ENCODE measurements around the gene PRKD1.

The PRKD1 gene

GRCh38 chr14:29773990-29774389 is 153.7 kb downstream of the PRKD1 start:
- TF ChIP-seq CSRNP3 (CRISPR knock-in tag; IDR thresholded peaks at IDR 0.05), result no peak
- no peak for TF ChIP-seq TOX (CRISPR knock-in tag; IDR thresholded peaks at IDR 0.05; ENCODE audit: borderline replicate concordance)
- no peak for TF ChIP-seq ZNF70 (CRISPR knock-in tag; IDR thresholded peaks at IDR 0.05)
- TF ChIP-seq ISL1 (CRISPR knock-in tag; IDR thresholded peaks at IDR 0.05), result no peak
- TF ChIP-seq, protein P1, sequence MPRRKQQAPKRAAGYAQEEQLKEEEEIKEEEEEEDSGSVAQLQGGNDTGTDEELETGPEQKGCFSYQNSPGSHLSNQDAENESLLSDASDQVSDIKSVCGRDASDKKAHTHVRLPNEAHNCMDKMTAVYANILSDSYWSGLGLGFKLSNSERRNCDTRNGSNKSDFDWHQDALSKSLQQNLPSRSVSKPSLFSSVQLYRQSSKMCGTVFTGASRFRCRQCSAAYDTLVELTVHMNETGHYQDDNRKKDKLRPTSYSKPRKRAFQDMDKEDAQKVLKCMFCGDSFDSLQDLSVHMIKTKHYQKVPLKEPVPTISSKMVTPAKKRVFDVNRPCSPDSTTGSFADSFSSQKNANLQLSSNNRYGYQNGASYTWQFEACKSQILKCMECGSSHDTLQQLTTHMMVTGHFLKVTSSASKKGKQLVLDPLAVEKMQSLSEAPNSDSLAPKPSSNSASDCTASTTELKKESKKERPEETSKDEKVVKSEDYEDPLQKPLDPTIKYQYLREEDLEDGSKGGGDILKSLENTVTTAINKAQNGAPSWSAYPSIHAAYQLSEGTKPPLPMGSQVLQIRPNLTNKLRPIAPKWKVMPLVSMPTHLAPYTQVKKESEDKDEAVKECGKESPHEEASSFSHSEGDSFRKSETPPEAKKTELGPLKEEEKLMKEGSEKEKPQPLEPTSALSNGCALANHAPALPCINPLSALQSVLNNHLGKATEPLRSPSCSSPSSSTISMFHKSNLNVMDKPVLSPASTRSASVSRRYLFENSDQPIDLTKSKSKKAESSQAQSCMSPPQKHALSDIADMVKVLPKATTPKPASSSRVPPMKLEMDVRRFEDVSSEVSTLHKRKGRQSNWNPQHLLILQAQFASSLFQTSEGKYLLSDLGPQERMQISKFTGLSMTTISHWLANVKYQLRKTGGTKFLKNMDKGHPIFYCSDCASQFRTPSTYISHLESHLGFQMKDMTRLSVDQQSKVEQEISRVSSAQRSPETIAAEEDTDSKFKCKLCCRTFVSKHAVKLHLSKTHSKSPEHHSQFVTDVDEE (CRISPR knock-in tag; IDR thresholded peaks at IDR 0.05), result no peak
- no peak for TF ChIP-seq OSR1 (CRISPR knock-in tag; IDR thresholded peaks at IDR 0.05)
- no peak for TF ChIP-seq ZFP30 (CRISPR knock-in tag; IDR thresholded peaks at IDR 0.05)
- no peak for TF ChIP-seq ARNTL (CRISPR knock-in tag; IDR thresholded peaks at IDR 0.05; ENCODE audit: borderline replicate concordance, low read depth)
- no peak for TF ChIP-seq BACH2 (CRISPR knock-in tag; IDR thresholded peaks at IDR 0.05; ENCODE audit: borderline replicate concordance)
- no peak for TF ChIP-seq ZNF8 (CRISPR knock-in tag; IDR thresholded peaks at IDR 0.05)
- TF ChIP-seq GLIS3 (CRISPR knock-in tag; IDR thresholded peaks at IDR 0.05), result no peak
- no peak for TF ChIP-seq SNAI2 (CRISPR knock-in tag; IDR thresholded peaks at IDR 0.05)
- no peak for TF ChIP-seq ZC3H10 (CRISPR knock-in tag; IDR thresholded peaks at IDR 0.05)
- no peak for TF ChIP-seq PPARA (CRISPR knock-in tag; IDR thresholded peaks at IDR 0.05; ENCODE audit: borderline replicate concordance)
- TF ChIP-seq ZFP3 (CRISPR knock-in tag; IDR thresholded peaks at IDR 0.05), result no peak
- no peak for TF ChIP-seq TCF4 (CRISPR knock-in tag; IDR thresholded peaks at IDR 0.05; ENCODE audit: borderline replicate concordance)
- no peak for ATAC-seq

GRCh38 chr14:29763342-29763858 is 164.2 kb downstream of the PRKD1 start:
- ATAC-seq, result no peak
- no peak for TF ChIP-seq CSDC2 (CRISPR knock-in tag; IDR thresholded peaks at IDR 0.05)
- no peak for TF ChIP-seq PATZ1 (CRISPR knock-in tag; IDR thresholded peaks at IDR 0.05; ENCODE audit: borderline replicate concordance)
- TF ChIP-seq CSRNP3 (CRISPR knock-in tag; IDR thresholded peaks at IDR 0.05), result no peak
- TF ChIP-seq TOX (CRISPR knock-in tag; IDR thresholded peaks at IDR 0.05; ENCODE audit: borderline replicate concordance), result no peak
- TF ChIP-seq ZFP3 (CRISPR knock-in tag; IDR thresholded peaks at IDR 0.05), result no peak
- no peak for TF ChIP-seq ZNF8 (CRISPR knock-in tag; IDR thresholded peaks at IDR 0.05)
- TF ChIP-seq PPARA (CRISPR knock-in tag; IDR thresholded peaks at IDR 0.05; ENCODE audit: borderline replicate concordance), result no peak
- TF ChIP-seq ESRRG (CRISPR knock-in tag; IDR thresholded peaks at IDR 0.05), result no peak
- no peak for TF ChIP-seq ARNTL (CRISPR knock-in tag; IDR thresholded peaks at IDR 0.05; ENCODE audit: borderline replicate concordance, low read depth)
- TF ChIP-seq TCF4 (CRISPR knock-in tag; IDR thresholded peaks at IDR 0.05; ENCODE audit: borderline replicate concordance), result no peak
- TF ChIP-seq, protein P1 (CRISPR knock-in tag; IDR thresholded peaks at IDR 0.05), result no peak
- no peak for TF ChIP-seq ZFP30 (CRISPR knock-in tag; IDR thresholded peaks at IDR 0.05)
- no peak for TF ChIP-seq GLIS3 (CRISPR knock-in tag; IDR thresholded peaks at IDR 0.05)
- TF ChIP-seq ZNF565 (CRISPR knock-in tag; conservative IDR thresholded peaks at IDR 0.05; ENCODE audit: low read depth), result no peak
- TF ChIP-seq, protein P2, sequence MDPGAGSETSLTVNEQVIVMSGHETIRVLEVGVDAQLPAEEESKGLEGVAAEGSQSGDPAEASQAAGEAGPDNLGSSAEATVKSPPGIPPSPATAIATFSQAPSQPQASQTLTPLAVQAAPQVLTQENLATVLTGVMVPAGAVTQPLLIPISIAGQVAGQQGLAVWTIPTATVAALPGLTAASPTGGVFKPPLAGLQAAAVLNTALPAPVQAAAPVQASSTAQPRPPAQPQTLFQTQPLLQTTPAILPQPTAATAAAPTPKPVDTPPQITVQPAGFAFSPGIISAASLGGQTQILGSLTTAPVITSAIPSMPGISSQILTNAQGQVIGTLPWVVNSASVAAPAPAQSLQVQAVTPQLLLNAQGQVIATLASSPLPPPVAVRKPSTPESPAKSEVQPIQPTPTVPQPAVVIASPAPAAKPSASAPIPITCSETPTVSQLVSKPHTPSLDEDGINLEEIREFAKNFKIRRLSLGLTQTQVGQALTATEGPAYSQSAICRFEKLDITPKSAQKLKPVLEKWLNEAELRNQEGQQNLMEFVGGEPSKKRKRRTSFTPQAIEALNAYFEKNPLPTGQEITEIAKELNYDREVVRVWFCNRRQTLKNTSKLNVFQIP (CRISPR knock-in tag; IDR thresholded peaks at IDR 0.05; ENCODE audit: borderline replicate concordance, low read depth), result no peak
- no peak for TF ChIP-seq SNAI2 (CRISPR knock-in tag; IDR thresholded peaks at IDR 0.05)
- TF ChIP-seq CREB5 (CRISPR knock-in tag; IDR thresholded peaks at IDR 0.05; ENCODE audit: low read depth), result no peak
- TF ChIP-seq OSR1 (CRISPR knock-in tag; IDR thresholded peaks at IDR 0.05), result no peak

Measured in SK-N-SH treated with all-trans-retinoic acid at 6 μM for 48 hours (cell line).